Gastroesophageal sphincter (tissue), 4 donors: ENCODE measurements around the gene RDH8. TPM values are rescaled to one million over a fixed set of nuclear protein-coding genes. Genes with fewer than 3 reads are reported as not detected.

Experiments used
- ATAC-seq: fragments of 150-250 bp; one replicate; pipeline ENCODE4 v1.9.1; 2016; ENCODE audit warnings: mild to moderate bottlenecking, moderate library complexity
- H3K27ac ChIP-seq, 4 donors: fragments of 200-600 bp; sonication (generic) in 3 of 4; 1 replicate in 3 of 4; 2 replicates in 1 of 4; pipeline ENCODE4 v1.5.1; 2016 to 2019
- H3K27me3 ChIP-seq: fragments of 200-600 bp; sonication (generic); one replicate; pipeline ENCODE4 v1.5.1; 2019
- H3K36me3 ChIP-seq, 2 donors: fragments of 200-600 bp; sonication (generic); one replicate each; pipeline ENCODE4 v1.5.1; 2019; ENCODE audit warnings: control low read depth in 1 of 2
- H3K4me1 ChIP-seq, 3 donors: fragments of 200-600 bp; sonication (generic); 1 replicate in 2 of 3; 2 replicates in 1 of 3; pipeline ENCODE4 v1.5.1; 2016 to 2019; ENCODE audit warnings: control low read depth in 2 of 3
- H3K4me3 ChIP-seq, 2 donors: fragments of 200-600 bp; sonication (generic); one replicate each; pipeline ENCODE4 v1.5.1; 2019; ENCODE audit warnings: mild to moderate bottlenecking in 1 of 2, moderate library complexity in 1 of 2
- H3K9me3 ChIP-seq, 3 donors: fragments of 200-600 bp; sonication (generic); one replicate each; pipeline ENCODE4 v1.5.1; 2017 to 2019; ENCODE audit warnings: control low read depth in 2 of 3
- CTCF ChIP-seq, 4 experiments: fragments of 200-600 bp in 2 of 4; fragments of 450-650 bp in 2 of 4; sonication (generic) in 1 of 4; IDR thresholded peaks; one replicate each; pipeline ENCODE4 v1.5.1; 2017 to 2019; ENCODE audit warnings: antibody characterized with exemption in 4 of 4, mild to moderate bottlenecking in 2 of 4, moderate library complexity in 2 of 4
- EP300 ChIP-seq: sonication (generic); formaldehyde crosslinking; IDR thresholded peaks from one replicate; pipeline ENCODE4 v1.6.1; 2017; ENCODE audit warnings: antibody characterized with exemption, mild to moderate bottlenecking
- POLR2A ChIP-seq, 2 donors: fragments of 450-650 bp; IDR thresholded peaks; one replicate each; pipeline ENCODE4 v1.6.1; 2017; ENCODE audit warnings: antibody characterized with exemption in 2 of 2, mild to moderate bottlenecking in 2 of 2, moderate library complexity in 1 of 2
- POLR2AphosphoS5 ChIP-seq: sonication (generic); formaldehyde crosslinking; IDR thresholded peaks from one replicate; pipeline ENCODE4 v1.6.1; 2017; ENCODE audit warnings: antibody characterized with exemption
- WGBS, 2 donors: methylation state at CpG; one replicate each; pipeline ENCODE4 v1.1.5; 2018; ENCODE audit warnings: low coverage in 1 of 2; 5-methylcytosine and 5-hydroxymethylcytosine counted together
- total RNA-seq, 4 donors: library from RNA; depleted of rRNA; stranded (reverse); fragments of >200 nt; gene quantifications; one replicate each; pipeline ENCODE4 v1.1.0, GENCODE V29; 2016

RDH8 gene
- total RNA-seq, 4 donors from 2014 or later, result not detected

- H3K4me3 ChIP-seq, result no peak overlapping the region
- no peaks in the 10 kb centered on the region for H3K9me3 ChIP-seq
- no peaks in the 10 kb centered on the region for H3K4me1 ChIP-seq
- H3K36me3 ChIP-seq, result no peaks in the 10 kb centered on the region
- 60 to 83% methylated on average over 2 to 3 of the region's 3 CpGs for WGBS, 2 donors
- H3K27ac ChIP-seq, result no peak overlapping the region
- no peak for TF ChIP-seq POLR2AphosphoS5
- TF ChIP-seq CTCF (IDR thresholded peaks at IDR 0.05), result no peak
- TF ChIP-seq POLR2A (IDR thresholded peaks at IDR 0.05), result no peak
- TF ChIP-seq EP300, result no peak
- ATAC-seq, result no peak
- H3K27me3 ChIP-seq, result peaks cover 67% of the 10 kb centered on the region
Observed at GRCh38 chr19:10018263-10018662, 5.0 kb downstream of the RDH8 start.

- no peak for ATAC-seq
- WGBS, 2 donors, result 80% methylated on average over 1 of the region's 9 CpGs; no CpG with 5 or more reads in 1 of the 2 donors
Observed at GRCh38 chr19:10018786-10019185, 5.5 kb downstream of the RDH8 start.

GRCh38 chr19:10019246-10019645 is 6.0 kb downstream of the RDH8 start:
- Histone ChIP-seq H3K27ac (no peak overlapping the region), H3K27me3 (peaks cover 67% of the 10 kb centered on the region), H3K4me3 (no peak overlapping the region), H3K4me1 (no peaks in the 10 kb centered on the region), H3K9me3 (no peaks in the 10 kb centered on the region), H3K36me3 (no peaks in the 10 kb centered on the region)
- 77 to 84% methylated on average over 5 of the region's 5 CpGs for WGBS, 2 donors
- TF ChIP-seq POLR2AphosphoS5 (no peak), CTCF (IDR thresholded peaks at IDR 0.05) (no peak), EP300 (no peak), POLR2A (IDR thresholded peaks at IDR 0.05) (no peak)
- no peak for ATAC-seq

More at GRCh38 chr19:10018786-10019185, 5.5 kb downstream of the RDH8 start:
- H3K27me3 ChIP-seq, result peaks cover 67% of the 10 kb centered on the region
- H3K4me1 ChIP-seq, result no peaks in the 10 kb centered on the region
- no peak overlapping the region for H3K4me3 ChIP-seq
- no peak for TF ChIP-seq POLR2AphosphoS5
- TF ChIP-seq POLR2A (IDR thresholded peaks at IDR 0.05), result no peak
- no peak for TF ChIP-seq CTCF (IDR thresholded peaks at IDR 0.05)
- TF ChIP-seq EP300, result no peak
- no peaks in the 10 kb centered on the region for H3K36me3 ChIP-seq
- H3K27ac ChIP-seq, result no peak overlapping the region
- no peaks in the 10 kb centered on the region for H3K9me3 ChIP-seq

GRCh38 chr19:10020851-10021250 is 7.6 kb downstream of the RDH8 start:
- no peaks in the 10 kb centered on the region for H3K4me1 ChIP-seq
- no peak overlapping the region for H3K27ac ChIP-seq
- TF ChIP-seq POLR2AphosphoS5 (no peak), CTCF (IDR thresholded peaks at IDR 0.05) (no peak), POLR2A (IDR thresholded peaks at IDR 0.05) (no peak), EP300 (no peak)
- H3K4me3 ChIP-seq, result no peak overlapping the region
- no peaks in the 10 kb centered on the region for H3K36me3 ChIP-seq
- H3K9me3 ChIP-seq, result no peaks in the 10 kb centered on the region
- H3K27me3 ChIP-seq, result peaks cover 59% of the 10 kb centered on the region
- 70 to 82% methylated on average over 2 to 3 of the region's 6 CpGs for WGBS, 2 donors
- ATAC-seq, result no peak

- H3K9me3 ChIP-seq, result no peaks in the 10 kb centered on the region
- H3K4me1 ChIP-seq, result no peaks in the 10 kb centered on the region
- H3K36me3 ChIP-seq, result no peaks in the 10 kb centered on the region
- H3K27me3 ChIP-seq, result peaks cover 61% of the 10 kb centered on the region
- no peak overlapping the region for H3K27ac ChIP-seq
- WGBS, 2 donors, result 75 to 76% methylated on average over 6 to 10 of the region's 23 CpGs
- ATAC-seq, result no peak
- TF ChIP-seq POLR2A (IDR thresholded peaks at IDR 0.05) (no peak), EP300 (no peak), POLR2AphosphoS5 (no peak), CTCF (IDR thresholded peaks at IDR 0.05) (no peak)
- H3K4me3 ChIP-seq, result no peak overlapping the region
Observed at GRCh38 chr19:10021446-10021845, 8.2 kb downstream of the RDH8 start.
